AG09309 (cell line): ENCODE results near the gene NARS2.
A peak's percentile ranks its signal among the peaks of the same experiment; 100 is the strongest.
"Not testable (repeated sequence)": the region's sequence is repeated elsewhere in the genome, so short reads cannot be mapped to it uniquely, and the experiment has no call there.

Experiments
- DNase-seq: peaks from one replicate; pipeline ENCODE4 v3.0.0-alpha.2; 2010; ENCODE audit warnings: low read depth
- H3K4me3 ChIP-seq: 2 replicates; pipeline ENCODE4 v1.5.1; 2011; ENCODE audit warnings: mild to moderate bottlenecking, low read depth, low read length, moderate library complexity; ENCODE audit not compliant: control insufficient read depth
- TF ChIP-seq, protein P1 (sequence below): IDR thresholded peaks from 2 replicates; pipeline ENCODE4 v1.5.1; 2011; ENCODE audit warnings: mild to moderate bottlenecking, low read depth, low read length, inconsistent platforms; ENCODE audit not compliant: insufficient read depth, control insufficient read depth; ENCODE audit errors: missing control alignments

NARS2 gene

DNA sequence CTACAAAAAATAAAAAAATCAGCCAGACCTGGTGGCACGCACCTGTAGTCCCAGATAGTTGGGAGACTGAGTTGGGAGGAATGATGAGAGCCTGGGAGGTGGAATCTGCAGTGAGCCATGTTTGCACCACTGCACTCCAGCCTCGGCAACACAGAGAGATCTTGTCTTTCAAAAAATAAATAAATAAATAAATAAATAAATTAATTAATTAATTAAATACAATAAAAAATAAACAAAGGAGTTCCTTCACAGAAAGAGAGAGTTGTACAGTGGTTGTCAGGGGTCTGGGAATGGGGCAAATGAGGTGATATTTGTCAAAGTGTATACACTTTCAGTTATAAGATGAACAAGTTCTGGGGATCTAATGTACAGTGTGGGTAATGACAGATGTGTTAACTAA lies 107.3 kb downstream of the NARS2 start:
- DNase-seq, result no peak
- TF ChIP-seq, protein P1, sequence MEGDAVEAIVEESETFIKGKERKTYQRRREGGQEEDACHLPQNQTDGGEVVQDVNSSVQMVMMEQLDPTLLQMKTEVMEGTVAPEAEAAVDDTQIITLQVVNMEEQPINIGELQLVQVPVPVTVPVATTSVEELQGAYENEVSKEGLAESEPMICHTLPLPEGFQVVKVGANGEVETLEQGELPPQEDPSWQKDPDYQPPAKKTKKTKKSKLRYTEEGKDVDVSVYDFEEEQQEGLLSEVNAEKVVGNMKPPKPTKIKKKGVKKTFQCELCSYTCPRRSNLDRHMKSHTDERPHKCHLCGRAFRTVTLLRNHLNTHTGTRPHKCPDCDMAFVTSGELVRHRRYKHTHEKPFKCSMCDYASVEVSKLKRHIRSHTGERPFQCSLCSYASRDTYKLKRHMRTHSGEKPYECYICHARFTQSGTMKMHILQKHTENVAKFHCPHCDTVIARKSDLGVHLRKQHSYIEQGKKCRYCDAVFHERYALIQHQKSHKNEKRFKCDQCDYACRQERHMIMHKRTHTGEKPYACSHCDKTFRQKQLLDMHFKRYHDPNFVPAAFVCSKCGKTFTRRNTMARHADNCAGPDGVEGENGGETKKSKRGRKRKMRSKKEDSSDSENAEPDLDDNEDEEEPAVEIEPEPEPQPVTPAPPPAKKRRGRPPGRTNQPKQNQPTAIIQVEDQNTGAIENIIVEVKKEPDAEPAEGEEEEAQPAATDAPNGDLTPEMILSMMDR, result no peak

DNA sequence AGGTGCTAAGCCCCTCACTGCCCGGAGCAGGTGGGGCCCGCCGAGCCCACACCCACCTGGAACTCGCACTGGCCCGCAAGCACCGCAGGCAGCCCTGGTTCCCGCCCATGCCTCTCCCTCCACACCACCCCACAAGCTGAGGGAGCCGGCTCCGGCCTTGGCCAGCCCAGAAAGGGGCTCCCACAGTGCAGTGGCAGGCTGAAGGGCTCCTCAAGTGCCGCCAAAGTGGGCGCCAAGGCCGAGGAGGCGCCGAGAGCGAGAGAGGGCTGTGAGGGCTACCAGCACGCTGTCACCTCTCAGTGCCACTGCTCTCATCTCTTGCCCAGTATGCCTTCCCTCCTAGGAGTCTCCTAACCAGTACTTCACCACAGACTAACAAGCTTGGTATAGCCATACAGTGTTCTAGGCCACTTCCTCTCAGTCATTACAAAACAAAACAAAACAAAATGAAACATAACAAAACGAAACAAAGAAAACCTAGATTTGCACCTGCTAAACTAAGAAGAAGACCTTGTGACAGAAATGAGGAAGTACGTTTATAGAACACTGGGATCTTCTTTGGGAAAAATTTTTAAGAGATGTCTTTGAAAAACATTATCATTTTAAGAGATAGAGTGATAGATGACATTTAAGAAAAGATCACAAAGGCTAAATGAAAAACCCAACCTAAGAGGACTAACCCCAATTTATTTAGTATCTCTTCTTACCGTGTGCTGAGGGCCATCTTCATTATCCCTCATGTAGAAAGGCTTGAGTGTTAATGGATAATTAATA lies 109.3 kb downstream of the NARS2 start:
- no peak overlapping the region for H3K4me3 ChIP-seq
- TF ChIP-seq, protein P1, result no peak
- DNase-seq, result no peak

More for the DNA sequence above, 107.3 kb downstream of the NARS2 start:
- no peak overlapping the region for H3K4me3 ChIP-seq

DNA sequence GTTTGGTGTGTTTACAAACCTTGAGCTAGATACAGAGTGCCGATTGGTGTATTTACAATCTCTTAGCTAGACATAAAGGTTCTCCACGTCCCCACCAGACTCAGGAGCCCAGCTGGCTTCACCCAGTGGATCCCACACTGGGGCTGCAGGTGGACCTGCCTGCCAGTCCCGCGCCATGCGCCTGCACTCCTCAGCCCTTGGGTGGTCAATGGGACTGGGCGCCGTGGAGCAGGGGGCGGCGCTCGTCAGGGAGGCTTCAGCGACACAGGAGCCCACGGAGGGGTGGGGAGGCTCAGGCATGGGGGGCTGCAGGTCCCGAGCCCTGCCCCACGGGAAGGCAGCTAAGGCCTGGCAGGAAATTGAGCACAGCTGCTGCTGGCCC lies 109.9 kb downstream of the NARS2 start:
- H3K4me3 ChIP-seq, DNase-seq: not testable (repeated sequence)

DNA sequence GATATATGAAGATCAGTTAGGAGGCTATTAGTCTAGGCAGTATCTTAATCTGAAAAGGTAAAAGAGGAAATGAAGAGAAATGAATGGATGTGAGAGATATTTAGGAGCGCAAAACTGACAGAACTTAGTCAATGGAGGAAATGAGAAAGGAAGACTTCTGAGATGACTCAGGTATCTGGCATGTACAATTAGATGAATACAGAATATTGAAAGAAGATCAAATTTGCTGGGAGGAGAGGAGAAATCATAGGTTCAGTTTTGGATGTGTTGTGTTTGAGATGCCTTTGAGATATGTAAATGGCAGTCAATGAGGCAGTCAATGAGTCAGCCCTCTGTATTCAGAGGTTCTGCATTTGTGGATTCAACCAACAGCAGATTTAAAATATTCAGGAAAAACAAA lies 114.2 kb downstream of the NARS2 start:
- H3K4me3 ChIP-seq, result no peak overlapping the region
- DNase-seq, result no peak
- TF ChIP-seq, protein P1, result no peak

DNA sequence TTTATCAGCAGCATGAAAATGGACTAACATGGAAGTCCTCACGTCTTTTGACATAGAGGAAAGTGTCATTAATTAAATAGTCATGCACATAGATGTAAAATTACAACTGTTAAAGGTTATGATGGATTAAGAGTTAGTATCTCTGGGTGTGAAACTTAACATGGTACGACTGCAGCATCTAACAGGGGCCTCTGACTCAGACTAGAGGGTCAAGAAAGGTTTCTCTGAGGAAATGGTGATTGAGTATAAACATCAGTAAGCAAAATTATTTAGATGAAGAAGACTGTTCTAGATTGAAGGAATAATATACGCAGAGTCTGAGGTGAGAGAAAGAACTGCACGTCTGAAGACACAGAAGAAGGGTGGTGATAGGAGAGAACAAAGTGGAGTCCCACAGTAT lies 114.9 kb downstream of the NARS2 start:
- TF ChIP-seq, protein P1, result no peak
- no peak for DNase-seq
- no peak overlapping the region for H3K4me3 ChIP-seq

DNA sequence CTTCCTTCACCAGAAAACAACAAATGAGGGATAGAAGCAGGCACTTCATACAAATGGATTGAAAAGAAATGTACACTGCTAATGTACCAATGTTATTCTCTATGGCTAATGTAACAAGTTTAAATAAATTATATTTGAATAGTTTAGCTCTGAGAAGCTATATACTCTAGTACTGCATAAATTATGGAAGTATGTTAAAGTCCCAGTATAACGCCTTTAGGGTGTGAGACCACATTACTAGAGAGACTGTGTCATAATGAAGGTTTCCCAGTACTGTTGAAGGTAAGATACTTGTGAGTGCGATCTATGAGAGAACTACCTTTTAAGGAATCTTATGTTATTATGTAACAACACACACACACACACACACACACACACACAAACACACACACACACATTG lies 117.2 kb downstream of the NARS2 start:
- TF ChIP-seq, protein P1, result no peak
- no peak for DNase-seq

DNA sequence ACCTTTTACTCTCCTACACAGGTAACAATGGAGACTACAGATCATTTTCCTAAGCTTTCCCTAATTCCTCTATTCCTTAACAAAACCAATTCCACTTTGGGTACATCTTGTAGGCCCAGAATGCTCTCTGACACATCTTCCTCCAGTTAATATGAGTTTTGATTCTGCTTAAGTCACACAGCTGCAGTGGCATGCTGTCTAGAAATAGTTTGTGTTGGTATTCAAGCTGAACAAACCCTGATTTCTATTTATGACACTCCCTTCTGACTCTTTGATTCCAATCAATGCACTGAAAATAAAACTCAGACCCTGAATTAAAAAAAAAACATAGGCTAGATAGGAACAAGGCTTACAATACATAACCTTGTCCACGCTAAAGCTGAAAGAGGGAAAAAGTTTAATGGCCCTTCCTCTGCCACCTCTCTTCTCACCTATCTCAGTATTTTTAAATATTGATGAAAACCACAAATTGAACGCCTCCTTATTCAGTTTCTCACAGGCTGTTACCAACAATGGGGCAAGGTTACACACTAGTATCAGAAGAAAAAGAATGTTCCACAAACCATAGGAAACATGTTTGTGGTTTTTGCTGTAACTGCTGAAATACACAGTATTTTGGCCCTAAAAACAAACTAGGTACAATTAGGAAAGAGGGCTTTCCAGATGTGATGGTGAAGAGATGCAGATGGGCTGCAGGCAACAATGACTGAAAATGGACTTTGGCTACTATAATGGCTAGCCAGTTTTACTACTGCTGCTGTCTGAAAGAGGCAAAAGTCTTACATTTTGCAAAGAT lies 121.3 kb downstream of the NARS2 start:
- peak; percentile 10 for DNase-seq
- H3K4me3 ChIP-seq, result no peak overlapping the region
- TF ChIP-seq, protein P1, result no peak

More for the DNA sequence above, 117.2 kb downstream of the NARS2 start:
- H3K4me3 ChIP-seq, result no peak overlapping the region
